Left forelimb (tissue), 1 donor: ENCODE data around the gene MEF2C.

Source experiments
- DNase-seq: peaks from one replicate; pipeline ENCODE4 v3.0.0-alpha.2; 2018; ENCODE audit warnings: low spot score

Gene MEF2C

DNA sequence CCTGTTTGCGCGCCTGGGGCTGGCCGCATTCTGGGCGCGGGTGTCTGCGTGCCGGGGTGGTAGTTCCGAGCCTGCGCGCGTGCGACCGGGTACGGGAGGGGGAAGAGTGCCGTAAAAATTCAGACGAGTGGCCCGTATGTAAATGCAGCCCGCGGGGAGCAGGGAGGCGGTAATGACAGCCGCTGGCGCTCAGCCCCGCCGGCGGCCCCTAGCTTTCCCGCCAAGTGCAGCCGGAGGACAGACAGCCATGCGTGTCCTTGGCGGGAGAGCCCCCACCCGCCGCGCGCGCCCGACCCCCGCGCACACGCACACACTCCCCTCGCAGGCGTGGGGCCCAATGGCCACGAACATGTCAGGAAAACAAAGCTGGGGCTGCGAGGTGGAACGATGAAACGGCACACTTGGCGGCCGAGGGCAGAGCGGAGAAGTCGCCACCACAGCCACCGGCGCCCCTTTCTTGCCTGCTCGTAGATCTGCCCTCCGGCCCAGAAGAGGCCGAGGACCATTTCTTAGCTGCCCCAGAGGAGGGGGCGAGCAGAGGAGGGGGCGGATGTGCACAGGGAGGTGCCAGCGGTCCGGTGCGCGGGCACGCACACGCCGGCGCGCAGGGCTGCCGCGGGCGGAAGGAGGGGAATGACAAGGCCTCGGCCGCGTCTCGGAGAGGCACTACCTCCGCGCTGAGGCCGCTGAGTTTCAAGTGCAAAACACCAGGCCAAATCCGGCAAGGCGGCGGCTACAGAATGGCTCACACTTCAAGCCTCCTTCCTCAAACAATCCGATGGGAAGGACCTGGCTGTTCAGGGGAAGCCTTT, 208.4 kb downstream of the MEF2C start:
- DNase-seq: peak; percentile 71

GRCh38 chr5:88673253-88674105, 209.5 kb downstream of the MEF2C start:
- no peak for DNase-seq

GRCh38 chr5:88672644-88673252, 210.2 kb downstream of the MEF2C start:
- no peak for DNase-seq

- DNase-seq: peak; percentile 64
Observed at GRCh38 chr5:88671505-88672499, 211.2 kb downstream of the MEF2C start.

DNA sequence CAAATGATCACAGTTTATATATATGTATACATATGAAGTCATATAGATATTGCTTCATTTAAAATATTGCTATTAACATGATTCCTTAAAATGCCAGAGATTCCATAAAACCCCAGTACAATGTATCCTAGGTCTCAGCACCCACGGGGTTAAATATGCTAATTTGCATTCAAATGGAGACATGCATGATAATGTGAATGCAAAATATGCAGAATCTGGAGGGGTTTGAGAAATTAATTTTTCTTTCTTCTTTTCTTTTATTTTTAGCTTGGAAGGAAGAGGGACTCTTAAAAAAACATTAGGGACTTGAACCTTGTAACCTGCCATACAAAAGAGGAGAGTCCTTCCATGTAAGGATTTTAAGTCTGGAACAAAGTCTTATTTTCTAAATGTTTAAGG, 211.9 kb downstream of the MEF2C start:
- DNase-seq: no peak

DNA sequence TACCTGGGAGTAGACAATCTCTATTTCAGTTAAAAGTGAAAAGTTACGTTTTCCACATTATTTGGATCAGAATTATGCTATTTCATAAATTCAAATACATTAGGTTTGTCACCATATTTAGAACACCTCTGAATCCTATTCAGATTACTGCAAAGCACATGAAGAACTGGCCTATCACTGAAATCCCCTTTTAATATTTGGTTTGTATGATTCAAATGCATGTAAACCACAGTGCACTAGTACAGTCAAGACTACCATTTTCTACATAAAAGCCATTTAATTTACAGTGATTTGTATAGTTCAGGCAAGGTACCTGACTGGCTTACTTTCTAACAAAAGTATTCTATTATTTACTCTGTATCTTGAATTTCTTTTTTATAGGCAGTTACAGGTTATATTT, 212.5 kb downstream of the MEF2C start:
- no peak for DNase-seq

- DNase-seq: no peak
Observed at GRCh38 chr5:88669371-88670050, 213.5 kb downstream of the MEF2C start.

- DNase-seq: no peak
Observed at GRCh38 chr5:88667496-88668201, 215.3 kb downstream of the MEF2C start.
